ENCODE measurements around the gene OR4P4. TPM values are rescaled to one million over a fixed set of nuclear protein-coding genes. Genes with fewer than 3 reads are reported as not detected.

Gene OR4P4
- total and polyA plus RNA-seq, 5 experiments from 2014 or later: not detected

Other genes starting within 250 kb of the OR4P4 start
- gene OR4C15, start 80.6 kb upstream of the OR4P4 start, total RNA-seq: not detected
- gene OR4C15, start 80.6 kb upstream of the OR4P4 start, polyA plus RNA-seq: not detected
- gene OR4C16, start 63.0 kb upstream of the OR4P4 start, total RNA-seq: not detected
- gene OR4C16, start 63.0 kb upstream of the OR4P4 start, polyA plus RNA-seq: not detected
- gene OR4C11, start 27.5 kb upstream of the OR4P4 start, total RNA-seq: not detected
- not detected for gene OR4C11, start 27.5 kb upstream of the OR4P4 start, polyA plus RNA-seq
- gene OR4S2, start 13.2 kb downstream of the OR4P4 start, total RNA-seq: not detected
- not detected for gene OR4S2, start 13.2 kb downstream of the OR4P4 start, polyA plus RNA-seq
- gene OR4C6, start 27.1 kb downstream of the OR4P4 start, total RNA-seq: not detected
- not detected for gene OR4C6, start 27.1 kb downstream of the OR4P4 start, polyA plus RNA-seq
- gene OR5D13, start 138.3 kb downstream of the OR4P4 start, total RNA-seq: not detected
- not detected for gene OR5D13, start 138.3 kb downstream of the OR4P4 start, polyA plus RNA-seq
- not detected for gene OR5D14, start 160.4 kb downstream of the OR4P4 start, total RNA-seq
- gene OR5D14, start 160.4 kb downstream of the OR4P4 start, polyA plus RNA-seq: not detected
- gene OR5L1, start 176.3 kb downstream of the OR4P4 start, total RNA-seq: not detected
- gene OR5L1, start 176.3 kb downstream of the OR4P4 start, polyA plus RNA-seq: not detected
- not detected for gene OR5D18, start 184.5 kb downstream of the OR4P4 start, total RNA-seq
- gene OR5D18, start 184.5 kb downstream of the OR4P4 start, polyA plus RNA-seq: not detected
- not detected for gene OR5L2, start 192.1 kb downstream of the OR4P4 start, total RNA-seq
- not detected for gene OR5L2, start 192.1 kb downstream of the OR4P4 start, polyA plus RNA-seq
- not detected for gene OR5D16, start 203.6 kb downstream of the OR4P4 start, total RNA-seq
- gene OR5D16, start 203.6 kb downstream of the OR4P4 start, polyA plus RNA-seq: not detected
- not detected for gene TRIM51, start 248.2 kb downstream of the OR4P4 start, total RNA-seq
- not detected for gene TRIM51, start 248.2 kb downstream of the OR4P4 start, polyA plus RNA-seq